K562 (cell line): Measurements from ENCODE around the gene SLC5A11. TPM values are rescaled to one million over a fixed set of nuclear protein-coding genes. Genes with fewer than 3 reads are reported as not detected.

ENCODE experiments used
- LARP7 ChIP-seq: fragments of 450-650 bp; IDR thresholded peaks from 2 replicates; pipeline ENCODE4 v1.6.1; 2016
- POLR2H ChIP-seq: IDR thresholded peaks from 2 replicates; pipeline ENCODE4 v1.6.1; 2016; ENCODE audit warnings: missing genetic modification characterization, low read depth, mild to moderate bottlenecking, control low read depth, missing compliant biosample characterization, moderate library complexity
- SOX6 ChIP-seq: fragments of 450-650 bp; IDR thresholded peaks from 2 replicates; pipeline ENCODE4 v1.6.1; 2014; ENCODE audit warnings: mild to moderate bottlenecking
- ZNF12 ChIP-seq: sonication (generic); formaldehyde crosslinking; IDR thresholded peaks from 2 replicates; pipeline ENCODE4 v1.4.0; 2020; ENCODE audit warnings: mild to moderate bottlenecking, missing genetic modification reagents
- ZSCAN29 ChIP-seq: fragments of 450-650 bp; IDR thresholded peaks from 2 replicates; pipeline ENCODE4 v1.6.1; 2017
- polyA plus RNA-seq, 8 experiments: library from polyadenylated mRNA; depleted of rRNA in 4 of 8; stranded (reverse) in 5 of 8; unstranded in 3 of 8; fragments of >200 nt; fragmentation: Nextera tagmentation in 2 of 8; fragmentation: Illumina TruSeq in 1 of 8; extraction: Ambion mirVana in 2 of 8; extraction: Trizol in 1 of 8; gene quantifications; 2 replicates each; pipeline versions ENCODE4 v1.2.1 to v1.2.3, GENCODE V29; 2011 to 2014; ENCODE audit warnings: inconsistent platforms in 1 of 8, missing spikeins in 1 of 8
- total RNA-seq, 7 experiments: library from RNA; depleted of rRNA in 6 of 7; stranded (reverse); fragments of >200 nt in 6 of 7; fragmentation: Illumina TruSeq in 2 of 7; extraction: Trizol in 2 of 7; gene quantifications; 2 replicates each; pipeline versions ENCODE4 v1.2.1 to v1.2.3, GENCODE V29; 2011 to 2021; ENCODE audit warnings: low replicate concordance in 1 of 7
- TF ChIP-seq, protein P1 (sequence below), 3 experiments: fragments of 200-800 bp in 1 of 3; fragments of 250-450 bp in 1 of 3; fragments of 450-650 bp in 1 of 3; sonication (Bioruptor Pico) in 1 of 3; sonication (Bioruptor generic) in 1 of 3; formaldehyde crosslinking in 1 of 3; IDR thresholded peaks; 2 replicates each; pipeline versions ENCODE4 v1.6.1 to v1.8.0; 2016 to 2022; ENCODE audit warnings: mild to moderate bottlenecking in 2 of 3, missing genetic modification characterization in 2 of 3, missing compliant biosample characterization in 1 of 3, moderate library complexity in 1 of 3
- TF ChIP-seq, protein P2 (sequence below): fragments of 450-650 bp; IDR thresholded peaks from 2 replicates; pipeline ENCODE4 v1.6.1; 2016; ENCODE audit warnings: antibody characterized with exemption

SLC5A11 gene
- total and polyA plus RNA-seq, 9 of the 15 experiments (the other 6 are each of a cell fraction or from before 2014, with no cell fraction given) = 0.04 to 0.25 (median 0.11) TPM; not detected in 3

DNA sequence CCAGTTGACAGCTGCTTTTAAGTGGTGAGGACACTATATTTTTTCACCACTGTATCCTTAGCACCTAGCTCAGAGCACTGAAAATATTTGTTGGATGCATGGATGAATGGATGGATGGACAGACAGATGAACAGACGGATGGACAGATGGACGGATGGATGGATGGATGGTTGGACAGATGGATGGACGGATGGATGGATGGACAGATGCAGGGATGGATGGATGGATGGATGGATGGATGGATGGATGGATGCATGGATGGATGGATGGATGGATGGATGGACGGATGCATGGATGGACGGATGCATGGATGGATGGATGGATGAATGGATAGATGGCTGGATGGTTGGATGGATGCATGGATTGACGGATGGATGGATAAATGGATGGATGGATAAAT, 12.4 kb upstream of the SLC5A11 start (continued):
- TF ChIP-seq, protein P1, sequence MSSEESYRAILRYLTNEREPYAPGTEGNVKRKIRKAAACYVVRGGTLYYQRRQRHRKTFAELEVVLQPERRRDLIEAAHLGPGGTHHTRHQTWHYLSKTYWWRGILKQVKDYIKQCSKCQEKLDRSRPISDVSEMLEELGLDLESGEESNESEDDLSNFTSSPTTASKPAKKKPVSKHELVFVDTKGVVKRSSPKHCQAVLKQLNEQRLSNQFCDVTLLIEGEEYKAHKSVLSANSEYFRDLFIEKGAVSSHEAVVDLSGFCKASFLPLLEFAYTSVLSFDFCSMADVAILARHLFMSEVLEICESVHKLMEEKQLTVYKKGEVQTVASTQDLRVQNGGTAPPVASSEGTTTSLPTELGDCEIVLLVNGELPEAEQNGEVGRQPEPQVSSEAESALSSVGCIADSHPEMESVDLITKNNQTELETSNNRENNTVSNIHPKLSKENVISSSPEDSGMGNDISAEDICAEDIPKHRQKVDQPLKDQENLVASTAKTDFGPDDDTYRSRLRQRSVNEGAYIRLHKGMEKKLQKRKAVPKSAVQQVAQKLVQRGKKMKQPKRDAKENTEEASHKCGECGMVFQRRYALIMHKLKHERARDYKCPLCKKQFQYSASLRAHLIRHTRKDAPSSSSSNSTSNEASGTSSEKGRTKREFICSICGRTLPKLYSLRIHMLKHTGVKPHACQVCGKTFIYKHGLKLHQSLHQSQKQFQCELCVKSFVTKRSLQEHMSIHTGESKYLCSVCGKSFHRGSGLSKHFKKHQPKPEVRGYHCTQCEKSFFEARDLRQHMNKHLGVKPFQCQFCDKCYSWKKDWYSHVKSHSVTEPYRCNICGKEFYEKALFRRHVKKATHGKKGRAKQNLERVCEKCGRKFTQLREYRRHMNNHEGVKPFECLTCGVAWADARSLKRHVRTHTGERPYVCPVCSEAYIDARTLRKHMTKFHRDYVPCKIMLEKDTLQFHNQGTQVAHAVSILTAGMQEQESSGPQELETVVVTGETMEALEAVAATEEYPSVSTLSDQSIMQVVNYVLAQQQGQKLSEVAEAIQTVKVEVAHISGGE (CRISPR knock-in tag; IDR thresholded peaks at IDR 0.05) = no peak
- TF ChIP-seq SOX6 (no peak), LARP7 (no peak), POLR2H (tag) (no peak), ZNF12 (CRISPR knock-in tag) (no peak), ZSCAN29 (no peak)
- TF ChIP-seq, protein P2, sequence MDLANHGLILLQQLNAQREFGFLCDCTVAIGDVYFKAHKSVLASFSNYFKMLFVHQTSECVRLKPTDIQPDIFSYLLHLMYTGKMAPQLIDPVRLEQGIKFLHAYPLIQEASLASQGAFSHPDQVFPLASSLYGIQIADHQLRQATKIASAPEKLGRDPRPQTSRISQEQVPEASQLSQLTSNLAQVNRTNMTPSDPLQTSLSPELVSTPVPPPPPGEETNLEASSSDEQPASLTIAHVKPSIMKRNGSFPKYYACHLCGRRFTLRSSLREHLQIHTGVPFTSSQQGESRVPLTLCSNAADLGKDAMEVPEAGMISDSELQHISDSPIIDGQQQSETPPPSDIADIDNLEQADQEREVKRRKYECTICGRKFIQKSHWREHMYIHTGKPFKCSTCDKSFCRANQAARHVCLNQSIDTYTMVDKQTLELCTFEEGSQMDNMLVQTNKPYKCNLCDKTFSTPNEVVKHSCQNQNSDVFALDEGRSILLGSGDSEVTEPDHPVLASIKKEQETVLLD = no peak
- TF ChIP-seq, all 486 proteins: peak for 0
